ENCODE data around the gene ATP8A2. TPM values are rescaled to one million over a fixed set of nuclear protein-coding genes. Genes with fewer than 3 reads are reported as not detected.

ATP8A2 gene
- total and polyA plus RNA-seq, 10 of the 15 experiments (the other 5 are each of a cell fraction or from before 2014, with no cell fraction given), result 0.01 to 0.04 (median 0.04) TPM; not detected in 7

GRCh38 chr13:25429466-25429865 is 57.7 kb downstream of the ATP8A2 start (continued):
- no peak for TF ChIP-seq E2F4 (IDR thresholded peaks at IDR 0.05; ENCODE audit: low read depth, low read length)
- TF ChIP-seq USF1 (IDR thresholded peaks at IDR 0.05; ENCODE audit: borderline replicate concordance, extremely low read length, insufficient read depth, low read depth, low read length), result no peak
- no peak for TF ChIP-seq TCF3 (IDR thresholded peaks at IDR 0.05; ENCODE audit: borderline replicate concordance, insufficient read depth, low read depth, low read length)
- no peak for TF ChIP-seq EZH2 (IDR thresholded peaks at IDR 0.05; ENCODE audit: borderline replicate concordance, control insufficient read depth, low read depth, low read length)
- no peak for TF ChIP-seq MYB (IDR thresholded peaks at IDR 0.05; ENCODE audit: borderline replicate concordance, low read depth, low read length)
- no peak for TF ChIP-seq NFIC (IDR thresholded peaks at IDR 0.05; ENCODE audit: low read depth, low read length)

- SMC1A ChIA-PET (ENCODE audit: uncharacterized antibody, unreplicated experiment), result no interaction called here
- Histone ChIP-seq H3K4me2 (ENCODE audit: control insufficient read depth, insufficient read depth) (no peak overlapping the region), H3K4me1 (ENCODE audit: control insufficient read depth, insufficient read depth, low read length) (no peaks in the 10 kb centered on the region), H3K27me3 (replicated peaks in 1 of 2; ENCODE audit: control insufficient read depth in 2 of 2, insufficient read depth in 2 of 2, low read length in 1 of 2) (no peaks in the 10 kb centered on the region; a peak in 2 of 4 replicates), H3K36me3 (ENCODE audit: control insufficient read depth in 2 of 2, insufficient read depth in 2 of 2, low read length in 1 of 2) (no peaks in the 10 kb centered on the region), H2AFZ (ENCODE audit: control insufficient read depth, low read depth, low read length) (no peak overlapping the region), H4K20me1 (ENCODE audit: control insufficient read depth, insufficient read depth) (no peaks in the 10 kb centered on the region), H3K9me3 (replicated peaks; ENCODE audit: control insufficient read depth, insufficient read depth, low read length) (no peaks in the 10 kb centered on the region), H3K79me2 (ENCODE audit: control insufficient read depth, insufficient read depth, low read length) (no peaks in the 10 kb centered on the region), H3K9ac (ENCODE audit: control insufficient read depth, insufficient read depth, low read length) (no peak overlapping the region), H3K4me3 (no peak overlapping the region), H3K27ac (ENCODE audit: control insufficient read depth, insufficient read depth) (no peak overlapping the region)
- in situ Hi-C loops (cut with MboI) (no loop called here), intact Hi-C loops (cut with micrococcal nuclease; ENCODE audit: unreplicated experiment) (no loop called here)
- ATAC-seq (no peak), FAIRE-seq (no peak), DNase-seq (ENCODE audit: low read depth, low spot score) (no peak)
- RAD21 ChIA-PET (ENCODE audit: unreplicated experiment), result no interaction called here
- CTCF ChIA-PET, result no interaction called here
- POLR2A ChIA-PET, result no interaction called here
- no TSS peak for BruUV-seq (replicated peaks)
- 49% methylated on average over 2 of the region's 2 CpGs for WGBS (ENCODE audit: insufficient coverage, insufficient replicate concordance, low lambda C conversion rate, missing lambda C conversion rate)
- TF ChIP-seq YBX1 (IDR thresholded peaks at IDR 0.05) (no peak), HDAC6 (IDR thresholded peaks at IDR 0.05; ENCODE audit: unreplicated experiment) (no peak), RAD51 (IDR thresholded peaks at IDR 0.05) (no peak), POU2F2 (IDR thresholded peaks at IDR 0.05; ENCODE audit: borderline replicate concordance, low read depth, low read length) (no peak), MTA3 (IDR thresholded peaks at IDR 0.05; ENCODE audit: borderline replicate concordance, low read length) (no peak), MEF2A (IDR thresholded peaks at IDR 0.05; ENCODE audit: insufficient read depth, low read depth, low read length) (no peak), BRCA1 (IDR thresholded peaks at IDR 0.05; ENCODE audit: low read depth, low read length) (no peak), KAT2A (conservative IDR thresholded peaks at IDR 0.05; ENCODE audit: control insufficient read depth, low read depth, low read length) (no peak), RELB (IDR thresholded peaks at IDR 0.05; ENCODE audit: low read depth) (no peak), E4F1 (IDR thresholded peaks at IDR 0.05; ENCODE audit: borderline replicate concordance, partially characterized antibody) (no peak)
Measured at GRCh38 chr13:25432691-25433090, 60.9 kb downstream of the ATP8A2 start.

All from GM12878 (cell line).